Muscle layer of colon (tissue), 2 donors: ENCODE measurements around the gene DUSP1.
A peak's percentile ranks its signal among the peaks of the same experiment; 100 is the strongest.
"Not testable (repeated sequence)": the region's sequence is repeated elsewhere in the genome, so short reads cannot be mapped to it uniquely, and the experiment has no call there.

Experiments
- H3K27ac ChIP-seq: one replicate; pipeline ENCODE4 v1.7.0; 2013; ENCODE audit warnings: low read depth, mild to moderate bottlenecking, low read length, moderate library complexity
- H3K27me3 ChIP-seq, 2 donors: one replicate each; pipeline ENCODE4 v1.7.0; 2013; ENCODE audit warnings: low read length in 2 of 2, mild to moderate bottlenecking in 2 of 2; ENCODE audit not compliant: insufficient read depth in 2 of 2, control insufficient read depth in 1 of 2
- H3K36me3 ChIP-seq: one replicate; pipeline ENCODE4 v1.7.0; 2013; ENCODE audit warnings: mild to moderate bottlenecking, low read length; ENCODE audit not compliant: insufficient read depth
- H3K4me1 ChIP-seq: one replicate; pipeline ENCODE4 v1.7.0; 2013; ENCODE audit warnings: mild to moderate bottlenecking, low read length; ENCODE audit not compliant: insufficient read depth
- H3K4me3 ChIP-seq, 2 donors: one replicate each; pipeline ENCODE4 v1.7.0; 2013; ENCODE audit warnings: low read length in 2 of 2, low read depth in 1 of 2, mild to moderate bottlenecking in 1 of 2, moderate library complexity in 1 of 2
- H3K9ac ChIP-seq: one replicate; pipeline ENCODE4 v1.7.0; 2013; ENCODE audit warnings: low read length
- H3K9me3 ChIP-seq: one replicate; pipeline ENCODE4 v1.7.0; 2013; ENCODE audit warnings: mild to moderate bottlenecking, low read length
- donor health status: abdominal sarcoma.
- donor health status: Adenocarcinoma of cecum.

DUSP1 gene, protein sequence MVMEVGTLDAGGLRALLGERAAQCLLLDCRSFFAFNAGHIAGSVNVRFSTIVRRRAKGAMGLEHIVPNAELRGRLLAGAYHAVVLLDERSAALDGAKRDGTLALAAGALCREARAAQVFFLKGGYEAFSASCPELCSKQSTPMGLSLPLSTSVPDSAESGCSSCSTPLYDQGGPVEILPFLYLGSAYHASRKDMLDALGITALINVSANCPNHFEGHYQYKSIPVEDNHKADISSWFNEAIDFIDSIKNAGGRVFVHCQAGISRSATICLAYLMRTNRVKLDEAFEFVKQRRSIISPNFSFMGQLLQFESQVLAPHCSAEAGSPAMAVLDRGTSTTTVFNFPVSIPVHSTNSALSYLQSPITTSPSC

DNA sequence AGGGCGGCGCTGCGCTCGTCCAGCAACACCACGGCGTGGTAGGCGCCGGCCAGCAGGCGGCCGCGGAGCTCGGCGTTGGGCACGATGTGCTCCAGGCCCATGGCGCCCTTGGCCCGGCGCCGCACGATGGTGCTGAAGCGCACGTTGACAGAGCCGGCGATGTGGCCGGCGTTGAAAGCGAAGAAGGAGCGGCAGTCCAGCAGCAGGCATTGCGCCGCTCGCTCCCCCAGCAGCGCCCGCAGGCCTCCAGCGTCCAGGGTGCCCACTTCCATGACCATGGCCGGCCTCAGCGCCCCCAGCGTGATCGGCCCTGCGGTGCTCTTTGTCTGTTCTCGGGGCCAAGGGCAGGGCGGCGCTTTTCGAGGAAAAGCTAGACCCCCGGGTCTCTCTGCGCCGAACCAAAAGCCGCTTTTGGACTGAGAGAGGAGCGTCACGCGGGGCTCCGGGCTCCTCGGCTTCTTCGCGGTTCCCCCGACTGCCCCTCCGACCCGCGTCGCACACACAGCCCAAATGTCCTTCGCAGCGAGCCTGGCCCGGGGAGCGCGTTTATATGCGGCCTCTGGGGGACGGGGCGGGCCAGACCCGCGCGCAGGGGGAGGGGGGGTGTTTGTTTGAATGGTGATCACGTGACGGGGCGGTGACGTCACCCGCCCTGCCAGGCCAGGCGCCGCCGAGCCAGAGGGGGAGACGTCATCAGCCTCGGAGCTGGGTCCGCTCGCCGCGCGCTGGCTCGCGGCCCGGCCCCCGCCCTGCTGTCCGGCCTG lies at the start of gene DUSP1:
DUSP1 (minus strand) TSS at position 521 of the 764 bp plus-strand sequence; CDS start at position 278, 243 bp downstream.
- peaks cover 45% of the 10 kb centered on the region for H3K4me1 ChIP-seq

DNA sequence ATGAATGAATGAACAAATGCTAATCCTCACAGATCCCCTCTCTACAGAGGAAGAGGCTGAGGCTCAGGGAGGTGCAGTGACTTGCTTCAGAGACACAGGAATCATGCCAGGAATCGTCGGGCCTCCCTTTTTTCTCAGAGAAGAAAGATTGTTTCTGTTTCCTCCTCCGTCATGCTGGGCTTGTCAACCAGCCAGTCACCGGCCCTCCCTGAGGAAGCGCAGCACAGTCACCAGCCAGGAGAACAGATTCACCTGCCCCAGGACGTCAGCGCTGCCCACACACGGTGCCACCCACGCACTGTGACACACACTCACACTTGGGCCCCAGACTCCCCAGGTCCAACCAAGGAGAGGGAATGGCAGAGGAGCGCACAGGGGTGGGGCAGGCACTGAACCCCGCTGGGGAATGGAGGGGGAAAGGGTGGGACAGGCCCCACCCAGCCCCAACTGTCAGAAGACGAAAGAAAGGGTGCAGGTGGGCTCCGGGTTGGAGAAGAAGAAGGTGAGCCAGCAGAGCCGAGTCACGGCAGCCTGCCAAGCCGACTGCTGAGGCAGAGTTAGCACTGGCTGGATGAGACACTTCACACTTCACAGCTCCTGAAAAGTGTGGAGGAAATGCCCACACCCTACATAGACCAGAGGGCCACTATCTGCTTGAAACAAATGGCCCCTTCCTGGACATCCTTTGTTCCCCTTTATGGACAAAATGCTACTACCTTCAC lies 49.2 kb upstream of the DUSP1 start:
- H3K4me3 ChIP-seq: no peak overlapping the region
- H3K27ac ChIP-seq: no peak overlapping the region
- no peaks in the 10 kb centered on the region for H3K4me1 ChIP-seq
- H3K36me3 ChIP-seq: no peaks in the 10 kb centered on the region
- H3K9me3 ChIP-seq: no peaks in the 10 kb centered on the region
- no peak overlapping the region for H3K9ac ChIP-seq
- H3K27me3 ChIP-seq: no peaks in the 10 kb centered on the region

More for the DNA sequence above, at the start of gene DUSP1:
- Histone ChIP-seq H3K9me3 (no peaks in the 10 kb centered on the region), H3K4me3 (peak within 1 kb of the TSS; percentile 78 to 98), H3K27me3 (no peaks in the 10 kb centered on the region), H3K9ac (peak within 1 kb of the TSS; percentile 100), H3K27ac (peak within 1 kb of the TSS; percentile 92), H3K36me3 (peaks cover 30% of the 10 kb centered on the region)

DNA sequence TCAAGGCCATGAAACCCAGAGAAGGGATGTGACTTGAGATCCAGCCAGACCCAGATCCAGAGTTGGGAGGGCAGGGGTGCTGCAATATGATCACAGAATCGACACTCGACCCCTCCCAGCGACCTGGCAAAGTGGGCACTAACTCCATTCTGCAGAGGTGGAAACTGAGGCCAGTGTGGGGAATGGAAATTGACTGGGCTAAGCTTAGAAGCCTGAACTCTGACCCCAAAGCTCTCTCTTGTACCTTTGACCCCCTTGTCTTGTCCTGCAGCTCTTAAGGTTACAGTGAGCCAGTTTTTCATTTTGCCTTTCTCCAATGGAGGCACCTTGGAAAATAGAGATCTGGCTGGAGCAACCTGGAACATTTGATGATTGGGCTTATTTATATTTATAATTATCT lies 48.6 kb upstream of the DUSP1 start:
- no peak overlapping the region for H3K4me3 ChIP-seq
- H3K9ac ChIP-seq: no peak overlapping the region
- H3K27me3 ChIP-seq: no peaks in the 10 kb centered on the region
- H3K9me3 ChIP-seq: no peaks in the 10 kb centered on the region
- no peaks in the 10 kb centered on the region for H3K4me1 ChIP-seq
- H3K27ac ChIP-seq: no peak overlapping the region
- no peaks in the 10 kb centered on the region for H3K36me3 ChIP-seq

DNA sequence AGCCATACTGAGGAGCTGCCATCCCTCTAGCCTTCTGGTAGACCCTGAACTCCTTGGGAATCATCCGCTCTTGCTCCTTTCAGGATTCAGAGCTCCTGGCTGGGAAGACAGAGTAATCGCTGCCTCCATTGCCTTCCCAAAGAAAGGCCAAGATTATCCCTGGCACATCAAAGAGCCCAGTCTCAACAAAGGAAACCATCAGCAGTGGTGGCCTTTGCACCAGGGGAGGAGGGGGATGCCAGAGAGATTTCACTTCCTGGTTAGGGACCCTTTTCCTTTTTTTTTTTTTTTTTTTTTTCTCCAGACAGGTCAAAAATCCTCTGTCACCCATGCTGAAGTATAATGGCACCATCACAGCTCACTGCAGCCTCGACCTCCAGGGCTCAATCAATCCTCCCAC lies 47.1 kb upstream of the DUSP1 start:
- H3K27me3 ChIP-seq: no peaks in the 10 kb centered on the region
- H3K9me3 ChIP-seq: no peaks in the 10 kb centered on the region
- H3K27ac ChIP-seq: no peak overlapping the region
- no peaks in the 10 kb centered on the region for H3K36me3 ChIP-seq
- no peak overlapping the region for H3K4me3 ChIP-seq
- H3K4me1 ChIP-seq: no peaks in the 10 kb centered on the region
- H3K9ac ChIP-seq: no peak overlapping the region

DNA sequence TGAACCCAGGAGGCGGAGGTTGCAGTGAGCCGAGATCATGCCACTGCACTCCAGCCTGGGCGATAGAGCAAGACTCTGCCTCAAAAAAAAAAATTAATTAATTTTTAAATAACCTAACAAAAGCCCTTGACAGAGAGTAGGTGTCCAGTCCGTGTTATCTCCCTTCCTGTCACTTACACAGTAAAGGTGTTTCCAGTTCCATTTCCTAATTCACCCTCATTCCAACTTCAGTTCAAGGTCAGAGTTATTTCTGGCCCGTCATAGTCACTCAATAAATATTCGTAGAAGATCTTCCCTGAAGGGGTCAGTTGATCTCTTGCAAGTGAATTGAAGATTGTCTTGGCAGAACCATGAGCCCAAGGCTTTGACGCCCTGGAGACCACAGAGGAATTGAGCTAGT lies 46.7 kb upstream of the DUSP1 start:
- Histone ChIP-seq H3K9ac (no peak overlapping the region), H3K36me3 (no peaks in the 10 kb centered on the region), H3K27ac (no peak overlapping the region), H3K4me1 (no peaks in the 10 kb centered on the region), H3K27me3 (no peaks in the 10 kb centered on the region), H3K9me3 (no peaks in the 10 kb centered on the region), H3K4me3 (no peak overlapping the region)

DNA sequence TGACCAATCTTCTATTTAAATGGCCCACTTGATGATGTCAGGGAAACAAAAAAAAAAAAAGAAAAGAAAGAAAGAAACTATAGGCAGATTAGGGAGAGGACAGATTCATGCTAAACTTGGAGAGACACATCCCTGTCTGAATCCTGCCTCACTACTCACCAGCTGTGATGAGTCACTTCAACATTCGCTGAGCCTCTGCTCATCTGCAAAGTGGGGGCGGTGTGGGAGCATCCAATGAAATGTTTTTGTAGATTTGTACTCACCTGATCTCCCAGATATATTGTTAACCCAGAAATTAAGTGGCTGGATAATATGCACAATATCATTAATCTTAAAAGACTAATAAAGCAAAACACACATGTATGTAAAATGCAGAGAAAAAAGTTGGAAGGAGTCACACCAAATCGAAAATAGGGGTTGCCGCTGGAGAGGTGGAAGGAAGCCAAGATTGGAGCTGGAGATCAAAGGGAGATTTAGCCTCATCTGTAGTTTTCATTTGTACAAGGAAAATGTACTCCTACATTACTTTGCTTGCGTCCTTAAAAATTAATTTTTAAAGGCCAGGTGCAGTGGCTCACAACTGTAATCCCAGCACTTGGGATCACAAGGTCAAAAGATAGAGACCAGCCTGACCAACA lies 46.0 kb upstream of the DUSP1 start:
- Histone ChIP-seq H3K27ac (no peak overlapping the region), H3K4me1 (no peaks in the 10 kb centered on the region), H3K9me3 (no peaks in the 10 kb centered on the region), H3K27me3 (no peaks in the 10 kb centered on the region), H3K36me3 (no peaks in the 10 kb centered on the region), H3K9ac (no peak overlapping the region), H3K4me3 (no peak overlapping the region)

DNA sequence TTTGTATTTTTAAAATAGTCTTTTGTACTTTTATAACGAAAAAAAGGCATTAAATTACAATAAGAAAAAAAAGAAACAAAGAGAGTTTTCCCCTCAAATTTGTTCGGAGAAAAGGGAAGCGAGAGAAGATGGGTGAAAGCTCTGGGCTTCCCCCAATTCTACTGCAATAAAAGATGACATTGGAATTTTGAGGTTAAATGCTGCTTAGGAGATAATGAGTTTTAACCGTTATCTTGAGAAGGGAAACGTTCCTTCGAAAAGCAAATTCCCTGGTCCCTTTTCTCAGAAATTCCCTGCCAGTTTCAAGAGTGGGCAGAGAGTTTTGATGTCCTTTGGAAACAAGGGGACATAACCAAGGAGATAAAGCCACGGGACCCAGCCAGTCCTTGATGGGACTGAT lies 44.6 kb upstream of the DUSP1 start:
- no peaks in the 10 kb centered on the region for H3K9me3 ChIP-seq
- H3K27me3 ChIP-seq: no peaks in the 10 kb centered on the region
- H3K4me3 ChIP-seq: no peak overlapping the region
- no peaks in the 10 kb centered on the region for H3K4me1 ChIP-seq
- H3K36me3 ChIP-seq: no peaks in the 10 kb centered on the region
- no peak overlapping the region for H3K9ac ChIP-seq
- no peak overlapping the region for H3K27ac ChIP-seq

DNA sequence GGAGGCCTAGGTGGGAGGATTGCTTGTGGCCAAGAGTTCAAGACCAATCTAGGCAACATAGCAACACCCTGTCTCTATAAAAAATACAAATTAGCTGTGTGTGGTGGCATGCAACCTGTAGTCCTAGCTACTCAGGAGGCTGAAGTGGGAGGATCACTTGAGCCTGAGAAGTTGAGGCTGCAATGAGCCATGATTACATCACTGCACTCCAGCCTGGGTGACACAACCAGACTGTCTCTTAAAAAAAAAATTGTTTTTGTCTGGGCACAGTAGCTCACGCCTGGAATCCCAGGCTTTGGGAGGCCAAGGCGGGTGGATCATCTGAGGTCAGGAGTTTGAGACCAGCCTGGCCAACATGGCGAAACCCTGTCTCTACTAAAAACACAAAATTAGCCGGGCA lies 40.0 kb upstream of the DUSP1 start:
- H3K27me3 ChIP-seq, H3K9me3 ChIP-seq, H3K36me3 ChIP-seq, H3K27ac ChIP-seq, H3K4me1 ChIP-seq, H3K4me3 ChIP-seq, H3K9ac ChIP-seq: not testable (repeated sequence)

DNA sequence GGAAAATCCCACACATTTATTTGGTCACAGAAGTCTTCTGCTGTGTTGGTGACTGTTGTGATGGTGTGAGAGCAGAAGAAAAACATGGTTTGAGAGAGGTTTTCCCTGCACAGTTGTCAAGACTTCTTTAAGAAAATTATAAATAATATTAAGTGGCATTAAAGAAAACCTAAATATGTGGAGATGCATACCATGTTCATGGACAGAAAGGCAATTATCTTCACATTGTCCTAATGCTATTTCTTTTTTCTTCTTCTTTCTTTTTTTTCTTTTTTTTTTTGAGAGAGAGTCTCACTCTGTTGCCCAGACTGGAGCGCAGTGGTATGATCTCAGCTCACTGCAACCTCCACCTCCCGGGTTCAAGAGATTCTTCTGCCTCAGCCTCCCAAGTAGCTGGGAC lies 38.8 kb upstream of the DUSP1 start:
- H3K9ac ChIP-seq: no peak overlapping the region
- H3K4me3 ChIP-seq: no peak overlapping the region
- peaks cover 7% of the 10 kb centered on the region for H3K9me3 ChIP-seq
- no peaks in the 10 kb centered on the region for H3K36me3 ChIP-seq
- H3K4me1 ChIP-seq: no peaks in the 10 kb centered on the region
- no peaks in the 10 kb centered on the region for H3K27me3 ChIP-seq
- no peak overlapping the region for H3K27ac ChIP-seq

DNA sequence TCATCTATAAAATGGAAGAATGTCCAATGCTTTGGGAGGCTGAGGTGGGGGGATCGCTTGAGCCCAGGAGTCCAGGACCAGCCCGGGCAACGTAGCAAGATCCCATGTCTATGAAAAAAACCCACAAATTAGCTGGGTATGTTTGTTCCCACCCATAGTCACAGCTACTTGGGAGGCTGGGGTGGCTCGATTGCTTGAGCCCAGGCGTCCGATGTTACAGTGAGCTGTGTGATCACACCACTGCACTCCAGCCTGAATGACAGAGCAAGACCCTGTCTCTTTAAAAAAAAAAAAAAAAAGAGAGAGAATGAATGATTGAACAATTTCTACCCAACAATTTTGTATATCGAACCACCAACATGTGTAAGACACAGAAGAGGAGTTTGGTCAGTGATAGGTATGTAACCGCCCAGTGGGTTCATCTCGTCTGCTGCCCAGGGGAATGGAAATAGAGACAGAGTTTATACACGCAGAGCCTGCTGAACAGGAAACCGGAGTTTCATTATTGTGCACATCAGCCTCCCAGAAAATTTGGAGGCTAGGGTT lies 36.8 kb upstream of the DUSP1 start:
- no peak overlapping the region for H3K27ac ChIP-seq
- no peaks in the 10 kb centered on the region for H3K27me3 ChIP-seq
- H3K9me3 ChIP-seq: peaks cover 7% of the 10 kb centered on the region
- no peak overlapping the region for H3K9ac ChIP-seq
- H3K4me3 ChIP-seq: no peak overlapping the region
- no peaks in the 10 kb centered on the region for H3K4me1 ChIP-seq
- no peaks in the 10 kb centered on the region for H3K36me3 ChIP-seq
